Gastroesophageal sphincter (tissue), 3 donors: ENCODE data around the gene SP2.

Experiments used
- EP300 ChIP-seq: sonication (generic); formaldehyde crosslinking; IDR thresholded peaks from one replicate; pipeline ENCODE4 v1.6.1; 2017; ENCODE audit warnings: antibody characterized with exemption, mild to moderate bottlenecking
- POLR2A ChIP-seq, 2 donors: fragments of 450-650 bp; IDR thresholded peaks; one replicate each; pipeline ENCODE4 v1.6.1; 2017; ENCODE audit warnings: antibody characterized with exemption in 2 of 2, mild to moderate bottlenecking in 2 of 2, moderate library complexity in 1 of 2
- POLR2AphosphoS5 ChIP-seq: sonication (generic); formaldehyde crosslinking; IDR thresholded peaks from one replicate; pipeline ENCODE4 v1.6.1; 2017; ENCODE audit warnings: antibody characterized with exemption
- TF ChIP-seq, protein P1 (sequence below), 4 experiments: fragments of 200-600 bp in 2 of 4; fragments of 450-650 bp in 2 of 4; sonication (generic) in 1 of 4; IDR thresholded peaks; one replicate each; pipeline ENCODE4 v1.5.1; 2017 to 2019; ENCODE audit warnings: antibody characterized with exemption in 4 of 4, mild to moderate bottlenecking in 2 of 4, moderate library complexity in 2 of 4

DNA sequence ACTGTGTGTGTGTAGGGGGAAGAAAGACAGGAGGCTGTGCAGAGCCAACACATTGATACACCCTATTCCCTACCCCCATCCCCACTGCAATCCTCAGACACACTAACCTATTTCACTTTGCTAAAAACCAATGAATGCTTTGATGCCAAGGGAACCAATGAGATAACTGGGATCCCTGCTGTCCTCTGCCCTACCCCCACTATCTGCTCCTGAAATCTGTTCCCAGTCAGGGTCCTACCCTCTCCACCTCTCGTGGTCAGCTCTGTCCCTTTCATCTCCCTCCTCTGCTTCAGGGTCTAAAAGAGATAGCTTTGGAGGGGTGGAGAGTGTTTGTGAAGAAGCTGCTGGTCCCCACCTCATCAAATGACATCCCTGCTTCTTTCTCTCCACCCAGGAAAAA, 26.0 kb upstream of the SP2 start:
- TF ChIP-seq, protein P1, sequence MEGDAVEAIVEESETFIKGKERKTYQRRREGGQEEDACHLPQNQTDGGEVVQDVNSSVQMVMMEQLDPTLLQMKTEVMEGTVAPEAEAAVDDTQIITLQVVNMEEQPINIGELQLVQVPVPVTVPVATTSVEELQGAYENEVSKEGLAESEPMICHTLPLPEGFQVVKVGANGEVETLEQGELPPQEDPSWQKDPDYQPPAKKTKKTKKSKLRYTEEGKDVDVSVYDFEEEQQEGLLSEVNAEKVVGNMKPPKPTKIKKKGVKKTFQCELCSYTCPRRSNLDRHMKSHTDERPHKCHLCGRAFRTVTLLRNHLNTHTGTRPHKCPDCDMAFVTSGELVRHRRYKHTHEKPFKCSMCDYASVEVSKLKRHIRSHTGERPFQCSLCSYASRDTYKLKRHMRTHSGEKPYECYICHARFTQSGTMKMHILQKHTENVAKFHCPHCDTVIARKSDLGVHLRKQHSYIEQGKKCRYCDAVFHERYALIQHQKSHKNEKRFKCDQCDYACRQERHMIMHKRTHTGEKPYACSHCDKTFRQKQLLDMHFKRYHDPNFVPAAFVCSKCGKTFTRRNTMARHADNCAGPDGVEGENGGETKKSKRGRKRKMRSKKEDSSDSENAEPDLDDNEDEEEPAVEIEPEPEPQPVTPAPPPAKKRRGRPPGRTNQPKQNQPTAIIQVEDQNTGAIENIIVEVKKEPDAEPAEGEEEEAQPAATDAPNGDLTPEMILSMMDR (IDR thresholded peaks at IDR 0.05) = no peak
- no peak for TF ChIP-seq POLR2AphosphoS5
- no peak for TF ChIP-seq POLR2A (IDR thresholded peaks at IDR 0.05)
- TF ChIP-seq EP300 = no peak
